Liver (tissue), 9 donors: ENCODE data around the gene MYO15B. TPM values are rescaled to one million over a fixed set of nuclear protein-coding genes. Genes with fewer than 3 reads are reported as not detected.
A peak's percentile ranks its signal among the peaks of the same experiment; 100 is the strongest.

Experiments used
- DNase-seq: peaks from one replicate; pipeline ENCODE4 v3.0.0-alpha.2; 2017; ENCODE audit warnings: low spot score
- H3K27ac ChIP-seq, 2 donors: one replicate each; pipeline ENCODE4 v1.7.0; 2013; ENCODE audit warnings: inconsistent platforms in 2 of 2, low read length in 2 of 2, control low read depth in 1 of 2, low read depth in 1 of 2, mild to moderate bottlenecking in 1 of 2
- H3K27me3 ChIP-seq, 4 donors: one replicate each; pipeline versions ENCODE4 v1.6.1 to v1.7.0; 2013; ENCODE audit warnings: low read length in 3 of 4, inconsistent platforms in 1 of 4, mild to moderate bottlenecking in 1 of 4, moderate library complexity in 1 of 4; ENCODE audit not compliant: control insufficient read depth in 4 of 4, insufficient read depth in 4 of 4
- H3K36me3 ChIP-seq, 4 donors: one replicate each; pipeline versions ENCODE4 v1.6.1 to v1.7.0; 2013; ENCODE audit warnings: low read length in 3 of 4, mild to moderate bottlenecking in 3 of 4, low read depth in 1 of 4, moderate library complexity in 1 of 4; ENCODE audit not compliant: control insufficient read depth in 4 of 4, insufficient read depth in 3 of 4
- H3K4me1 ChIP-seq, 4 donors: one replicate each; pipeline versions ENCODE4 v1.6.1 to v1.7.0; 2013; ENCODE audit warnings: low read length in 3 of 4, mild to moderate bottlenecking in 3 of 4, moderate library complexity in 1 of 4; ENCODE audit not compliant: control insufficient read depth in 4 of 4, insufficient read depth in 4 of 4
- H3K4me3 ChIP-seq, 3 donors: one replicate each; pipeline versions ENCODE4 v1.6.1 to v1.7.0; 2013; ENCODE audit warnings: low read length in 3 of 3, control low read depth in 1 of 3, low read depth in 1 of 3, mild to moderate bottlenecking in 1 of 3
- H3K9ac ChIP-seq, 2 donors: one replicate each; pipeline ENCODE4 v1.7.0; 2013; ENCODE audit warnings: low read length in 2 of 2, mild to moderate bottlenecking in 2 of 2, moderate library complexity in 2 of 2, control low read depth in 1 of 2, low read depth in 1 of 2
- H3K9me3 ChIP-seq, 4 donors: one replicate each; pipeline versions ENCODE4 v1.6.1 to v1.7.0; 2013; ENCODE audit warnings: low read length in 3 of 4; ENCODE audit not compliant: control insufficient read depth in 4 of 4
- FOXA1 ChIP-seq: IDR thresholded peaks from 2 replicates; pipeline ENCODE4 v1.6.1; 2016; ENCODE audit warnings: antibody characterized with exemption
- FOXA2 ChIP-seq: IDR thresholded peaks from 2 replicates; pipeline ENCODE4 v1.6.1; 2016; ENCODE audit warnings: antibody characterized with exemption
- GABPA ChIP-seq, 2 donors: IDR thresholded peaks in 1 of 2; conservative IDR thresholded peaks in 1 of 2; 2 replicates each; pipeline ENCODE4 v1.6.1; 2016; ENCODE audit warnings: antibody characterized with exemption in 2 of 2, mild to moderate bottlenecking in 1 of 2, moderate library complexity in 1 of 2
- HNF4A ChIP-seq, 2 donors: conservative IDR thresholded peaks; 2 replicates each; pipeline ENCODE4 v1.6.1; 2016; ENCODE audit warnings: antibody characterized with exemption in 2 of 2, mild to moderate bottlenecking in 2 of 2
- HNF4G ChIP-seq: IDR thresholded peaks from 2 replicates; pipeline ENCODE4 v1.6.1; 2016; ENCODE audit warnings: antibody characterized with exemption
- JUND ChIP-seq, 2 donors: IDR thresholded peaks; 2 replicates each; pipeline ENCODE4 v1.6.1; 2016; ENCODE audit warnings: antibody characterized with exemption in 2 of 2
- NR2F2 ChIP-seq: IDR thresholded peaks from 2 replicates; pipeline ENCODE4 v1.6.1; 2016; ENCODE audit warnings: antibody characterized with exemption
- RAD21 ChIP-seq, 2 donors: IDR thresholded peaks; 2 replicates each; pipeline ENCODE4 v1.6.1; 2016; ENCODE audit warnings: antibody characterized with exemption in 2 of 2, mild to moderate bottlenecking in 2 of 2
- RXRA ChIP-seq, 2 donors: IDR thresholded peaks; 2 replicates each; pipeline ENCODE4 v1.6.1; 2017 to 2018; ENCODE audit warnings: antibody characterized with exemption in 2 of 2, mild to moderate bottlenecking in 1 of 2
- SP1 ChIP-seq: IDR thresholded peaks from 2 replicates; pipeline ENCODE4 v1.6.1; 2018; ENCODE audit warnings: antibody characterized with exemption, mild to moderate bottlenecking
- TAF1 ChIP-seq: conservative IDR thresholded peaks from 2 replicates; pipeline ENCODE4 v1.6.1; 2016; ENCODE audit warnings: antibody characterized with exemption, mild to moderate bottlenecking
- YY1 ChIP-seq: IDR thresholded peaks from 2 replicates; pipeline ENCODE4 v1.6.1; 2016; ENCODE audit warnings: antibody characterized with exemption, mild to moderate bottlenecking
- WGBS: extraction: QIAGEN DNeasy Blood & Tissue Kit; methylation state at CpG from one replicate; pipeline ENCODE4 v1.1.7; 2013; 5-methylcytosine and 5-hydroxymethylcytosine counted together
- polyA plus RNA-seq, 2 donors: library from polyadenylated mRNA; stranded (reverse) in 1 of 2; unstranded in 1 of 2; fragments of 200-250 nt in 1 of 2; fragments of >200 nt in 1 of 2; fragmentation: Nextera tagmentation in 1 of 2; extraction: Ambion mirVana in 1 of 2; gene quantifications; one replicate each; pipeline versions ENCODE4 v1.2.1 to v1.2.3, GENCODE V29; 2013 to 2015
- total RNA-seq, 2 donors: library from RNA; depleted of rRNA; stranded (reverse); fragments of >200 nt; gene quantifications; one replicate each; pipeline ENCODE4 v1.2.3, GENCODE V29; 2014
- TF ChIP-seq, protein P1 (sequence below): IDR thresholded peaks from 2 replicates; pipeline ENCODE4 v1.6.1; 2016; ENCODE audit warnings: antibody characterized with exemption
- TF ChIP-seq, protein P2 (sequence below): IDR thresholded peaks from 2 replicates; pipeline ENCODE4 v1.6.1; 2016; ENCODE audit warnings: antibody characterized with exemption
- TF ChIP-seq, protein P3 (sequence below): IDR thresholded peaks from 2 replicates; pipeline ENCODE4 v1.6.1; 2016; ENCODE audit warnings: antibody characterized with exemption, mild to moderate bottlenecking
- TF ChIP-seq, protein P4 (sequence below): fragments of 150-350 bp; IDR thresholded peaks from 2 replicates; pipeline ENCODE4 v1.5.1; 2017; ENCODE audit warnings: improper control_type of control experiment, low read depth, low read length; ENCODE audit not compliant: missing input control
- donor health status: healthy.
- donor health status: healthy.
- donor health status: healthy.
- donor health status: healthy.
- donor health status: healthy.

MYO15B gene
- total and polyA plus RNA-seq, 4 donors, result 13.3 to 34.4 (median 18.0) TPM

DNA sequence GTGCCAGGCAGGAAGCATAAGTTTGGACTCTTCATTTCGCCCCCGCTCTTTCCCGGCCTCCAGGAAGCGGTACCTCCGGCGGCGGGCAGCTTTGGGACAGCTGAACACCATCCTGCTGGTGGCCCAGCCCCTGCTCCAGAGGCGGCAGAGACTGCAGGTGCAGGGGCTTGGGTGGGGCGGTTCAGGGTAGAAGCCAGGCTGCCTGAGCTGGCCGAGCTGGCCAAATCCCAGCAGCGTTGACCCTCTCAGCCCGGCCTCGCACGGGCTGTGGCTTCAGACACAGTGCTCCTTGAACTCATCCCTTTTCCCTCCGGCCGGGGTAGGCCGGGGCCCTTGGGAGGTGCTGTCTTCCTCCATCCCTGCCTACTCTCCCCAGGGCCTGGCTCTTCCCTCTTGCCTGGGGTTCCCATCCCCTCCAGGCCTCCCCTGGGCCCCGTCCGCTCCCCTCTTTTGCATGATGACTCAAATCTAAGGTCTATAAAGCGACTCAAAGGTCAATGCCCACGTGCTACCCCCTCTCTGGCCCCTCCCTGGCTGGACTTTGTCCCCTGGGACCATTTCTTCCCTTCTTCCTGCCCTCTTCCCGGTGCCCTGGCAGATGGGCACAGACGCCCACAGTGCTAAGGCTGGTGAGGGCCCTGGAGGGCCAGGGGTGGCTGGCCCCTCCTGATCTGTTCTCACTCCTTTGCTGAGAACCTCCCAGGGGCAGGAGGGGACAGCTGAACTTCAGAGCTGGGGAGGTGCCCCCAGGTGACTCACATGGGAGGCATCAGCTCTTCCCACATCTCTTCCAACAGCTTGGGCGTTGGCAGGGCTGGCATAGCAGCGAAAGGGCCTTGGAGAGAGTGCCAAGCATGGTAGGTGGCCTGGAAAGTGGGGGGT, 22.7 kb downstream of the MYO15B start:
- no peaks in the 10 kb centered on the region for H3K9me3 ChIP-seq
- H3K9ac ChIP-seq, result no peak overlapping the region
- H3K27ac ChIP-seq, result no peak overlapping the region
- H3K27me3 ChIP-seq, result no peaks in the 10 kb centered on the region
- no peak for DNase-seq
- peaks cover 0 to 13% (median 3%) of the 10 kb centered on the region in 4 donors for H3K36me3 ChIP-seq
- TF ChIP-seq NR2F2 (peak; percentile 36), YY1 (no peak), RXRA (IDR thresholded peaks at IDR 0.05) (peak in 1 of 2 donors; percentile 45), HNF4A (conservative IDR thresholded peaks at IDR 0.05) (peak; percentile 90 to 94), SP1 (peak; percentile 62), FOXA1 (no peak), JUND (IDR thresholded peaks at IDR 0.05) (no peak), TAF1 (no peak), HNF4G (peak; percentile 77)
- H3K4me3 ChIP-seq, result peak overlapping the region in 1 of 3 donors; percentile 9
- H3K4me1 ChIP-seq, result peaks cover 0 to 17% (median 13%) of the 10 kb centered on the region in 4 donors
- WGBS, result 76% methylated on average over 25 of the region's 25 CpGs

DNA sequence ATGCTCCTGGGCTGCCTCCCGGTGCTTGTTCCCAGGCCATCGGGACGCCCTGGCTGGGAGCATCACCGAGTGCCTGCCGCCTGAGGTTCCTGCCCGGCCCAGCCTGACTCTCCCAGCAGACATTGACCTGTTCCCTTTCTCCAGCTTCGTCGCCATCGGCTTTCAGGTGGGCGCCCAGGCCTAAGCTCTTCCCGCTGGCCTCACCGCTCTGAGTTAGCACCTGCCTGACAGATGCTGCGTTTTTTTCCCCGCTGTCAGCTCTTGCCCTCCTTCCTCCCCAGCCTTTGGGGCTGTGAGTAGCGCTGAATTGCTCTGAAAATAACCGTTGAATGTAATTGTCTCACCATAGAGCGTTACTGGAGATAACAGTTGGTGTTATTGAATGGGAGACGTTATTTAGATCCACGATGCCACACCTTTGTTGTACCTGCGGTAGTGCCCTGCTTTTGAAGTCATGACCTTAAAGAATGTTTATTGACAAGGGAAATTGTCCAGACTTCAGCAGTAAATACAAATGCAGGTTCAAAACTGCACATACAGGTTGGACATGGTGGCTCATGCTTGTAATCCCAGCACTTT, 24.3 kb downstream of the MYO15B start:
- WGBS, result 86% methylated on average over 20 of the region's 20 CpGs
- TF ChIP-seq HNF4G, result no peak
- no peak for TF ChIP-seq FOXA1
- no peak for TF ChIP-seq HNF4A (conservative IDR thresholded peaks at IDR 0.05)
- no peak for TF ChIP-seq JUND (IDR thresholded peaks at IDR 0.05)
- TF ChIP-seq YY1, result no peak
- no peak for TF ChIP-seq FOXA2
- no peak for TF ChIP-seq GABPA (IDR thresholded peaks at IDR 0.05 in 1 of 2, conservative IDR thresholded peaks at IDR 0.05 in 1 of 2)
- TF ChIP-seq, protein P1, sequence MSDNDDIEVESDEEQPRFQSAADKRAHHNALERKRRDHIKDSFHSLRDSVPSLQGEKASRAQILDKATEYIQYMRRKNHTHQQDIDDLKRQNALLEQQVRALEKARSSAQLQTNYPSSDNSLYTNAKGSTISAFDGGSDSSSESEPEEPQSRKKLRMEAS, result no peak
- no peak overlapping the region for H3K9ac ChIP-seq
- H3K9me3 ChIP-seq, result no peaks in the 10 kb centered on the region
- H3K27me3 ChIP-seq, result no peaks in the 10 kb centered on the region
- peaks cover 0 to 22% (median 3%) of the 10 kb centered on the region in 4 donors for H3K36me3 ChIP-seq
- no peak for DNase-seq
- no peak overlapping the region for H3K27ac ChIP-seq
- peaks cover 0 to 17% (median 13%) of the 10 kb centered on the region in 4 donors for H3K4me1 ChIP-seq
- no peak overlapping the region for H3K4me3 ChIP-seq

DNA sequence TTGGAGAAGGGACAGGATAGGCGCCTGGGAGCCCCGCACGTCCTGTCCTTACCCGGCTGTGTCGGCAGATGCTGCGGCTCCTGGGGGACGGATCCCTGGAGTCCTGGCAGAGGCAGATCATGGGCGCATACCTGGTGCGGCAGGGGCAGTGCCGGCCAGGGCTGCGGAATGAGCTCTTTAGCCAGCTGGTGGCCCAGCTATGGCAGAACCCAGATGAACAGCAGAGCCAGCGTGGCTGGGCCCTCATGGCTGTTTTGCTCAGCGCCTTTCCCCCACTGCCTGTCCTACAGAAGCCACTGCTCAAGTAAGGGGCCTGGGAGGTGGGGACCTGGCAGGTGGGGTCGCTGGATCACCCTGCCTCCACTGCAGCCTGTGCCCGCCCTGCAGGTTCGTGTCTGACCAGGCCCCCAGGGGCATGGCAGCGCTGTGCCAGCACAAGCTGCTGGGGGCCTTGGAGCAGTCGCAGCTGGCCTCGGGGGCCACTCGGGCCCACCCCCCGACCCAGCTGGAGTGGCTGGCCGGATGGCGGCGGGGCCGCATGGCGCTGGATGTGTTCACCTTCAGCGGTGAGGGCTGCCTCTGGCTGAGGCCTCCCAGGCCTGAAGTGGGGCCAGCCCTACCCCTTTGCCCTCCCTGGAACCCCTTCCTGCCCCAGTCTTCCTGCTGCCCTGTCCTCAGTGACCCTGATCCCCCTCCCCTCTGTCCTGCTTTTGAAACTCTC, 25.5 kb downstream of the MYO15B start:
- Histone ChIP-seq H3K9me3 (no peaks in the 10 kb centered on the region), H3K4me3 (no peak overlapping the region), H3K27ac (no peak overlapping the region), H3K36me3 (peaks cover 0 to 29% (median 4%) of the 10 kb centered on the region in 4 donors), H3K27me3 (no peaks in the 10 kb centered on the region), H3K9ac (no peak overlapping the region), H3K4me1 (peaks cover 0 to 17% (median 13%) of the 10 kb centered on the region in 4 donors)
- WGBS, result 92% methylated on average over 27 of the region's 27 CpGs
- DNase-seq, result no peak
- TF ChIP-seq SP1 (no peak), TAF1 (no peak), JUND (IDR thresholded peaks at IDR 0.05) (no peak), HNF4G (no peak), HNF4A (conservative IDR thresholded peaks at IDR 0.05) (no peak), NR2F2 (no peak), YY1 (no peak), RAD21 (IDR thresholded peaks at IDR 0.05) (no peak), FOXA2 (no peak), FOXA1 (no peak), GABPA (IDR thresholded peaks at IDR 0.05 in 1 of 2, conservative IDR thresholded peaks at IDR 0.05 in 1 of 2) (no peak)
- TF ChIP-seq, protein P1, result no peak
- TF ChIP-seq, protein P2, sequence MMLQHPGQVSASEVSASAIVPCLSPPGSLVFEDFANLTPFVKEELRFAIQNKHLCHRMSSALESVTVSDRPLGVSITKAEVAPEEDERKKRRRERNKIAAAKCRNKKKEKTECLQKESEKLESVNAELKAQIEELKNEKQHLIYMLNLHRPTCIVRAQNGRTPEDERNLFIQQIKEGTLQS, result no peak
- TF ChIP-seq, protein P3, sequence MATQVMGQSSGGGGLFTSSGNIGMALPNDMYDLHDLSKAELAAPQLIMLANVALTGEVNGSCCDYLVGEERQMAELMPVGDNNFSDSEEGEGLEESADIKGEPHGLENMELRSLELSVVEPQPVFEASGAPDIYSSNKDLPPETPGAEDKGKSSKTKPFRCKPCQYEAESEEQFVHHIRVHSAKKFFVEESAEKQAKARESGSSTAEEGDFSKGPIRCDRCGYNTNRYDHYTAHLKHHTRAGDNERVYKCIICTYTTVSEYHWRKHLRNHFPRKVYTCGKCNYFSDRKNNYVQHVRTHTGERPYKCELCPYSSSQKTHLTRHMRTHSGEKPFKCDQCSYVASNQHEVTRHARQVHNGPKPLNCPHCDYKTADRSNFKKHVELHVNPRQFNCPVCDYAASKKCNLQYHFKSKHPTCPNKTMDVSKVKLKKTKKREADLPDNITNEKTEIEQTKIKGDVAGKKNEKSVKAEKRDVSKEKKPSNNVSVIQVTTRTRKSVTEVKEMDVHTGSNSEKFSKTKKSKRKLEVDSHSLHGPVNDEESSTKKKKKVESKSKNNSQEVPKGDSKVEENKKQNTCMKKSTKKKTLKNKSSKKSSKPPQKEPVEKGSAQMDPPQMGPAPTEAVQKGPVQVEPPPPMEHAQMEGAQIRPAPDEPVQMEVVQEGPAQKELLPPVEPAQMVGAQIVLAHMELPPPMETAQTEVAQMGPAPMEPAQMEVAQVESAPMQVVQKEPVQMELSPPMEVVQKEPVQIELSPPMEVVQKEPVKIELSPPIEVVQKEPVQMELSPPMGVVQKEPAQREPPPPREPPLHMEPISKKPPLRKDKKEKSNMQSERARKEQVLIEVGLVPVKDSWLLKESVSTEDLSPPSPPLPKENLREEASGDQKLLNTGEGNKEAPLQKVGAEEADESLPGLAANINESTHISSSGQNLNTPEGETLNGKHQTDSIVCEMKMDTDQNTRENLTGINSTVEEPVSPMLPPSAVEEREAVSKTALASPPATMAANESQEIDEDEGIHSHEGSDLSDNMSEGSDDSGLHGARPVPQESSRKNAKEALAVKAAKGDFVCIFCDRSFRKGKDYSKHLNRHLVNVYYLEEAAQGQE, result no peak
- TF ChIP-seq, protein P4, sequence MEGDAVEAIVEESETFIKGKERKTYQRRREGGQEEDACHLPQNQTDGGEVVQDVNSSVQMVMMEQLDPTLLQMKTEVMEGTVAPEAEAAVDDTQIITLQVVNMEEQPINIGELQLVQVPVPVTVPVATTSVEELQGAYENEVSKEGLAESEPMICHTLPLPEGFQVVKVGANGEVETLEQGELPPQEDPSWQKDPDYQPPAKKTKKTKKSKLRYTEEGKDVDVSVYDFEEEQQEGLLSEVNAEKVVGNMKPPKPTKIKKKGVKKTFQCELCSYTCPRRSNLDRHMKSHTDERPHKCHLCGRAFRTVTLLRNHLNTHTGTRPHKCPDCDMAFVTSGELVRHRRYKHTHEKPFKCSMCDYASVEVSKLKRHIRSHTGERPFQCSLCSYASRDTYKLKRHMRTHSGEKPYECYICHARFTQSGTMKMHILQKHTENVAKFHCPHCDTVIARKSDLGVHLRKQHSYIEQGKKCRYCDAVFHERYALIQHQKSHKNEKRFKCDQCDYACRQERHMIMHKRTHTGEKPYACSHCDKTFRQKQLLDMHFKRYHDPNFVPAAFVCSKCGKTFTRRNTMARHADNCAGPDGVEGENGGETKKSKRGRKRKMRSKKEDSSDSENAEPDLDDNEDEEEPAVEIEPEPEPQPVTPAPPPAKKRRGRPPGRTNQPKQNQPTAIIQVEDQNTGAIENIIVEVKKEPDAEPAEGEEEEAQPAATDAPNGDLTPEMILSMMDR, result no peak
